Osteoblast (primary cell): ENCODE measurements around the gene PTPRN2. TPM values are rescaled to one million over a fixed set of nuclear protein-coding genes. Genes with fewer than 3 reads are reported as not detected.

Experiments used
- DNase-seq: peaks from one replicate; pipeline ENCODE4 v3.0.0; 2011; ENCODE audit warnings: low spot score, mixed read lengths; ENCODE audit not compliant: insufficient read length; ENCODE audit errors: missing footprints
- H2AFZ ChIP-seq: 2 replicates; pipeline ENCODE4 v1.6.0; 2011; ENCODE audit warnings: mild to moderate bottlenecking, low read length
- H3K27ac ChIP-seq: 2 replicates; pipeline ENCODE4 v1.5.1; 2011; ENCODE audit warnings: mild to moderate bottlenecking, low read depth, low read length, moderate library complexity
- H3K27me3 ChIP-seq: 2 replicates; pipeline ENCODE4 v1.6.0; 2012; ENCODE audit warnings: mild to moderate bottlenecking, control low read depth, inconsistent platforms, low read length, moderate library complexity; ENCODE audit not compliant: insufficient read depth
- H3K36me3 ChIP-seq: 2 replicates; pipeline ENCODE4 v1.5.1; 2011; ENCODE audit warnings: mild to moderate bottlenecking, low read length, control low read depth, moderate library complexity; ENCODE audit not compliant: insufficient read depth
- H3K4me1 ChIP-seq: 2 replicates; pipeline ENCODE4 v1.5.1; 2011; ENCODE audit warnings: mild to moderate bottlenecking, low read length, control low read depth, moderate library complexity; ENCODE audit not compliant: insufficient read depth
- H3K4me2 ChIP-seq: 2 replicates; pipeline ENCODE4 v1.6.0; 2011; ENCODE audit warnings: mild to moderate bottlenecking, low read length; ENCODE audit not compliant: insufficient read depth
- H3K4me3 ChIP-seq: fragments of 200-600 bp; sonication (generic); 3 replicates; pipeline ENCODE4 v1.5.1; 2012; ENCODE audit warnings: mild to moderate bottlenecking, low read length, inconsistent platforms; ENCODE audit not compliant: insufficient read depth
- H3K79me2 ChIP-seq: 2 replicates; pipeline ENCODE4 v1.6.0; 2012; ENCODE audit warnings: mild to moderate bottlenecking, low read length, control low read depth, inconsistent platforms; ENCODE audit not compliant: insufficient read depth
- H3K9me3 ChIP-seq: 2 replicates; pipeline ENCODE4 v1.5.1; 2011; ENCODE audit warnings: low read depth, low read length, control low read depth
- H4K20me1 ChIP-seq: 2 replicates; pipeline ENCODE4 v1.6.0; 2012; ENCODE audit warnings: mild to moderate bottlenecking, low read length, control low read depth; ENCODE audit not compliant: insufficient read depth
- total RNA-seq: library from RNA; depleted of rRNA; stranded (reverse); fragments of >200 nt; gene quantifications from 2 replicates; pipeline ENCODE4 v1.2.3, GENCODE V29; 2012
- TF ChIP-seq, protein P1 (sequence below): IDR thresholded peaks from 2 replicates; pipeline ENCODE4 v1.5.1; 2011; ENCODE audit warnings: mild to moderate bottlenecking, low read depth, low read length, moderate library complexity; ENCODE audit errors: extremely low read depth

Gene PTPRN2
- total RNA-seq, 1 donor = 0.36 TPM

DNA sequence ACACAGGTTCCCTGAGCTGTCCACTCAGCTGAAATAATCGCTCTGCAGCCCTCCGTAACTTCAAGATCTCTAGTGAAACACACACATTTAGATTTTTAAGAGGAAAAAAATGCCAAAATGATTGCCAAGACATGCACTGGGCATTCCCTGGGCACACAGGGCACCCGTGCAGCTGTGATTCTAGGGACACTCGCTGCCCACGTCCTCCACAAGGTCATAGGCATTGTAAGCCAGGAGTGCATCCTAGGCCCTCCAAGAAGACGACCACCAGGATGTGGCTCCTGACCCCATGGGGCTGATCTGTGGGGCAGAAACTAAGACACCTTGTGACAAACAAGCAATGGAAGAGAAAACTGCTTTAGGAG is 563.3 kb downstream of the PTPRN2 start:
- H3K4me1 ChIP-seq = no peaks in the 10 kb centered on the region
- H3K9me3 ChIP-seq = no peaks in the 10 kb centered on the region
- H3K36me3 ChIP-seq = no peaks in the 10 kb centered on the region
- H3K79me2 ChIP-seq = no peaks in the 10 kb centered on the region
- no peak overlapping the region for H3K4me3 ChIP-seq
- no peaks in the 10 kb centered on the region for H4K20me1 ChIP-seq
- no peak for DNase-seq
- no peak overlapping the region for H3K4me2 ChIP-seq
- H2AFZ ChIP-seq = no peak overlapping the region
- H3K27me3 ChIP-seq = no peaks in the 10 kb centered on the region
- TF ChIP-seq, protein P1, sequence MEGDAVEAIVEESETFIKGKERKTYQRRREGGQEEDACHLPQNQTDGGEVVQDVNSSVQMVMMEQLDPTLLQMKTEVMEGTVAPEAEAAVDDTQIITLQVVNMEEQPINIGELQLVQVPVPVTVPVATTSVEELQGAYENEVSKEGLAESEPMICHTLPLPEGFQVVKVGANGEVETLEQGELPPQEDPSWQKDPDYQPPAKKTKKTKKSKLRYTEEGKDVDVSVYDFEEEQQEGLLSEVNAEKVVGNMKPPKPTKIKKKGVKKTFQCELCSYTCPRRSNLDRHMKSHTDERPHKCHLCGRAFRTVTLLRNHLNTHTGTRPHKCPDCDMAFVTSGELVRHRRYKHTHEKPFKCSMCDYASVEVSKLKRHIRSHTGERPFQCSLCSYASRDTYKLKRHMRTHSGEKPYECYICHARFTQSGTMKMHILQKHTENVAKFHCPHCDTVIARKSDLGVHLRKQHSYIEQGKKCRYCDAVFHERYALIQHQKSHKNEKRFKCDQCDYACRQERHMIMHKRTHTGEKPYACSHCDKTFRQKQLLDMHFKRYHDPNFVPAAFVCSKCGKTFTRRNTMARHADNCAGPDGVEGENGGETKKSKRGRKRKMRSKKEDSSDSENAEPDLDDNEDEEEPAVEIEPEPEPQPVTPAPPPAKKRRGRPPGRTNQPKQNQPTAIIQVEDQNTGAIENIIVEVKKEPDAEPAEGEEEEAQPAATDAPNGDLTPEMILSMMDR = no peak
- no peak overlapping the region for H3K27ac ChIP-seq

DNA sequence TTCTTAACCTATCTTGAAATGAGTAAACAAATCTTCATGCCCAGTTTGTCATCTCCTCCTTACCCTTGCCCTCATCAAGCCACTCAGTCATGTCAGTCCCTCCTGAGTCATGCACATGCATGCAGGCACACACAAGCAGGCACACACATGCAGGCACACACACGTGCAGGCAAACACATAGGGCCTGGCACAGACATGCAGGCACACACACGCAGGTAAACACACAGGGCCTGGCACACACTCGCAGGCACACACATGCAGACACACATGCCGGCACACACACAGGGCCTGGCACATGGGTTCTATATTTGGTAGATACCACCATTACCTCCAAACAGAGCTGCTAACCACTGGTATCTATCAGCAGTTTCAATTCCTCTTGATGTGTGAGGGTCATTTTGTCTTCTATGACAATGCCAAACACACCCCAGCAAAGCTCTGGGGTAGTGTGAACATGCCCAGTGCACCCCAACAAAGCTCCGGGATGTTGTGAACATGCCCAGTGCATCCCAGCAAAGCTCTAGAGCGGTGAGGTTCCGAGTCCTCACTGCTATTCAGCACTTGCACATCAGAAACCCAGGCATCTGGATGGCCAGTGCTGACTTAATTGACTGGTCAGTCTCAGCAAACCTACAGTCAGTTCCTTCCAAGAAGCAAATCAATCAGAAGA is 563.8 kb downstream of the PTPRN2 start:
- no peaks in the 10 kb centered on the region for H3K9me3 ChIP-seq
- TF ChIP-seq, protein P1 = no peak

DNA sequence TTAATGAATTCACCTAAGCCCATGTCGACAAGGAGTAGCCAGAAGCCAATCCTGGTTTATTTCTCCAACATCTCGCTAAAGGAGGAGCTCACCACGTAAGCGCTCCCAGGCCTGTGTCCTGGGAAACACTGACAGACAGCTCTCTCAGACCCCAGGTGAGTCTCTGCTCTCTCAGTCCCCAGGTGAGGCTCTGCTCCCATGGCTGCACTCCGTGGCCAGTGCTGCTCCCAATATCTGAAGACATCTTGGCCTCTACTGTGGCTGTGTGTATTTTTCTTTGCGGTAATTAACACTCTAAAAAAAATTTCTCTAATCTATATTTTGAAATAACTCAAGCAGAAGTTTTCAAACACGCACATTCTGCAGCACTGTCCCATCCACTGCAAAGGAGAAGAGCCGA is 564.5 kb downstream of the PTPRN2 start:
- no peaks in the 10 kb centered on the region for H3K79me2 ChIP-seq
- H3K27ac ChIP-seq = no peak overlapping the region
- H3K9me3 ChIP-seq = no peaks in the 10 kb centered on the region
- H3K36me3 ChIP-seq = no peaks in the 10 kb centered on the region
- no peaks in the 10 kb centered on the region for H3K27me3 ChIP-seq
- no peaks in the 10 kb centered on the region for H4K20me1 ChIP-seq
- DNase-seq = no peak
- TF ChIP-seq, protein P1 = no peak
- H2AFZ ChIP-seq = no peak overlapping the region
- no peaks in the 10 kb centered on the region for H3K4me1 ChIP-seq
- no peak overlapping the region for H3K4me3 ChIP-seq
- H3K4me2 ChIP-seq = no peak overlapping the region

More for the DNA sequence above, 563.8 kb downstream of the PTPRN2 start:
- H3K4me2 ChIP-seq = no peak overlapping the region
- no peaks in the 10 kb centered on the region for H3K79me2 ChIP-seq
- no peak for DNase-seq
- no peak overlapping the region for H2AFZ ChIP-seq
- no peaks in the 10 kb centered on the region for H3K4me1 ChIP-seq
- H3K4me3 ChIP-seq = no peak overlapping the region
- no peaks in the 10 kb centered on the region for H3K36me3 ChIP-seq
- no peaks in the 10 kb centered on the region for H4K20me1 ChIP-seq
- no peaks in the 10 kb centered on the region for H3K27me3 ChIP-seq
- H3K27ac ChIP-seq = no peak overlapping the region

DNA sequence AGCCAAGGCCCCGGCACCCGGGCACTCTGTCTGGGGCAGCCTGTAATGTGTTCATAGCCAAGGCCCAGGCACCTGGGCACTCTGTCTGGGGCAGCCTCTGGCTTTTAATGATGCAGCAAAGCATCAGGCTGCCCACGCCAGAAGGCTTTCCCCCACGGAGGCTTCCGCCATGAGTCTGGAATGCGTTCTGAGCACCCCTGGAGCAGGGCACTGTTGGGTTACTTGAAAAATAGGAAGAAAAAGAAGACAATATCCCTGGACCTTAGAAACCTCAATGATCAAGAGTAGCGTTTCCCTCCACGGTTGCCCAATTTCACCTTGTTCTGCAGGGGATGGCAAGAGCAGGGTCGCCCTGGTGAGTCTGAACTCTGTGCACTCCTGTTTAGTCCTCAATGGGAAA is 565.0 kb downstream of the PTPRN2 start:
- Histone ChIP-seq H3K36me3 (no peaks in the 10 kb centered on the region), H3K79me2 (no peaks in the 10 kb centered on the region), H3K4me1 (no peaks in the 10 kb centered on the region), H3K9me3 (no peaks in the 10 kb centered on the region), H4K20me1 (no peaks in the 10 kb centered on the region), H2AFZ (no peak overlapping the region), H3K4me3 (no peak overlapping the region), H3K27me3 (no peaks in the 10 kb centered on the region), H3K27ac (no peak overlapping the region), H3K4me2 (no peak overlapping the region)
- TF ChIP-seq, protein P1 = no peak
- no peak for DNase-seq
